GM19099 (cell line): Measurements from ENCODE around the gene DMKN.

Source experiments
- POLR2A ChIP-seq: IDR thresholded peaks from 3 replicates; pipeline ENCODE4 v1.6.1; 2011; ENCODE audit warnings: low read depth; ENCODE audit not compliant: insufficient read length; ENCODE audit errors: extremely low read depth

Gene DMKN

GRCh38 chr19:35498984-35499527, 14.4 kb downstream of the DMKN start:
- no peak for TF ChIP-seq POLR2A

GRCh38 chr19:35498220-35498619, 15.2 kb downstream of the DMKN start:
- no peak for TF ChIP-seq POLR2A

- TF ChIP-seq POLR2A, result no peak
Measured at GRCh38 chr19:35497406-35497805, 16.0 kb downstream of the DMKN start.

- TF ChIP-seq POLR2A, result no peak
Measured at GRCh38 chr19:35495107-35496064, 18.1 kb downstream of the DMKN start.

GRCh38 chr19:35493971-35494370, 19.5 kb downstream of the DMKN start:
- no peak for TF ChIP-seq POLR2A

GRCh38 chr19:35491836-35492360, 21.6 kb downstream of the DMKN start:
- no peak for TF ChIP-seq POLR2A

GRCh38 chr19:35490364-35490763, 23.1 kb downstream of the DMKN start, which contains the start of gene KRTDAP:
Gene KRTDAP, minus strand, starts transcription at chr19:35490464. Its CDS starts 22 bp downstream, at chr19:35490442.
- TF ChIP-seq POLR2A, result no peak

- no peak for TF ChIP-seq POLR2A
Measured at GRCh38 chr19:35488677-35489076, 24.8 kb downstream of the DMKN start.

- no peak for TF ChIP-seq POLR2A
Measured at GRCh38 chr19:35487656-35488182, 25.7 kb downstream of the DMKN start.

GRCh38 chr19:35486268-35486708, 27.2 kb downstream of the DMKN start:
- no peak for TF ChIP-seq POLR2A

GRCh38 chr19:35484252-35485036, 29.0 kb downstream of the DMKN start:
- no peak for TF ChIP-seq POLR2A

GRCh38 chr19:35483089-35483488, 30.4 kb downstream of the DMKN start:
- no peak for TF ChIP-seq POLR2A

GRCh38 chr19:35478794-35479677, 34.4 kb downstream of the DMKN start:
- TF ChIP-seq POLR2A, result no peak

GRCh38 chr19:35476149-35476548, 37.3 kb downstream of the DMKN start:
- no peak for TF ChIP-seq POLR2A
